Fibroblast of peridontal ligament (primary cell): ENCODE results near the gene SLC22A23.
"Not testable (repeated sequence)": the region's sequence is repeated elsewhere in the genome, so short reads cannot be mapped to it uniquely, and the experiment has no call there.

Source experiments
- DNase-seq: peaks from one replicate; pipeline ENCODE4 v3.0.0-alpha.2; 2010; ENCODE audit errors: extremely low read depth

Gene SLC22A23

GRCh38 chr6:3267162-3267561 is 189.7 kb downstream of the SLC22A23 start:
- DNase-seq, result no peak

GRCh38 chr6:3266170-3266569 is 190.7 kb downstream of the SLC22A23 start:
- no peak for DNase-seq

- DNase-seq, result no peak
Measured at GRCh38 chr6:3265671-3266070, 191.2 kb downstream of the SLC22A23 start.

- DNase-seq, result no peak
Measured at GRCh38 chr6:3264356-3264755, 192.5 kb downstream of the SLC22A23 start.

GRCh38 chr6:3263096-3263495 is 193.8 kb downstream of the SLC22A23 start:
- no peak for DNase-seq

GRCh38 chr6:3261921-3262320 is 194.9 kb downstream of the SLC22A23 start:
- no peak for DNase-seq

- no peak for DNase-seq
Measured at GRCh38 chr6:3261518-3261820, 195.4 kb downstream of the SLC22A23 start.

- DNase-seq, result no peak
Measured at GRCh38 chr6:3260772-3261517, 195.9 kb downstream of the SLC22A23 start.

- DNase-seq, result no peak
Measured at GRCh38 chr6:3260296-3260695, 196.6 kb downstream of the SLC22A23 start.

- DNase-seq, result peak; percentile 30
Measured at GRCh38 chr6:3259491-3259958, 197.3 kb downstream of the SLC22A23 start.

GRCh38 chr6:3258720-3259490 is 197.9 kb downstream of the SLC22A23 start, which contains the start of gene PSMG4:
PSMG4 (plus strand) TSS chr6:3258947; CDS start chr6:3259023, 76 bp downstream.
- DNase-seq, result peak; percentile 78

- no peak for DNase-seq
Measured at GRCh38 chr6:3258201-3258600, 198.6 kb downstream of the SLC22A23 start.

GRCh38 chr6:3253597-3253961 is 203.3 kb downstream of the SLC22A23 start:
- DNase-seq, result no peak

GRCh38 chr6:3252861-3253596 is 203.8 kb downstream of the SLC22A23 start:
- DNase-seq, result no peak

- DNase-seq, result no peak
Measured at GRCh38 chr6:3252369-3252768, 204.5 kb downstream of the SLC22A23 start.

- peak; percentile 80 for DNase-seq
Measured at GRCh38 chr6:3251462-3252314, 205.2 kb downstream of the SLC22A23 start.

- no peak for DNase-seq
Measured at GRCh38 chr6:3250231-3250675, 206.6 kb downstream of the SLC22A23 start.

GRCh38 chr6:3249821-3250220 is 207.0 kb downstream of the SLC22A23 start:
- no peak for DNase-seq

GRCh38 chr6:3247255-3248146 is 209.3 kb downstream of the SLC22A23 start:
- DNase-seq, result peak; percentile 54

- DNase-seq, result no peak
Measured at GRCh38 chr6:3245216-3245615, 211.6 kb downstream of the SLC22A23 start.

- not testable (repeated sequence) for DNase-seq
Measured at GRCh38 chr6:3244832-3245161, 212.1 kb downstream of the SLC22A23 start.
